ENCODE measurements around the gene SPINK4.
A peak's percentile ranks its signal among the peaks of the same experiment; 100 is the strongest.

Gene SPINK4

GRCh38 chr9:33239921-33240320, at the start of gene SPINK4:
Gene SPINK4, plus strand, starts transcription at chr9:33240167. Its CDS starts 42 bp downstream, at chr9:33240209.
- DNase-seq (ENCODE audit: low read depth in 2 of 2) = no peak

- no peak for DNase-seq (ENCODE audit: low read depth in 2 of 2)
These were observed 47.3 kb upstream of the SPINK4 start for GRCh38 chr9:33192493-33193255.

- DNase-seq (ENCODE audit: low read depth in 2 of 2) = no peak
These were observed 46.1 kb upstream of the SPINK4 start for GRCh38 chr9:33193818-33194217.

- no peak for DNase-seq (ENCODE audit: low read depth in 2 of 2)
These were observed 43.2 kb upstream of the SPINK4 start for GRCh38 chr9:33196736-33197135.

- DNase-seq (ENCODE audit: low read depth in 2 of 2) = no peak
These were observed 42.5 kb upstream of the SPINK4 start for GRCh38 chr9:33197279-33198152.

GRCh38 chr9:33198165-33198564, 41.8 kb upstream of the SPINK4 start:
- no peak for DNase-seq (ENCODE audit: low read depth in 2 of 2)

GRCh38 chr9:33202018-33202417, 37.9 kb upstream of the SPINK4 start:
- no peak for DNase-seq (ENCODE audit: low read depth in 2 of 2)

GRCh38 chr9:33202552-33203201, 37.3 kb upstream of the SPINK4 start:
- DNase-seq (ENCODE audit: low read depth in 2 of 2) = peak; percentile 12

GRCh38 chr9:33209394-33209793, 30.6 kb upstream of the SPINK4 start:
- no peak for DNase-seq (ENCODE audit: low read depth in 2 of 2)

GRCh38 chr9:33210006-33210715, 29.8 kb upstream of the SPINK4 start:
- no peak for DNase-seq (ENCODE audit: low read depth in 2 of 2)

GRCh38 chr9:33211695-33212393, 28.1 kb upstream of the SPINK4 start:
- no peak for DNase-seq (ENCODE audit: low read depth in 2 of 2)

GRCh38 chr9:33220681-33221567, 19.0 kb upstream of the SPINK4 start:
- DNase-seq (ENCODE audit: low read depth in 2 of 2) = no peak

GRCh38 chr9:33221568-33221884, 18.4 kb upstream of the SPINK4 start:
- no peak for DNase-seq (ENCODE audit: low read depth in 2 of 2)

- DNase-seq (ENCODE audit: low read depth in 2 of 2) = no peak
These were observed 17.9 kb upstream of the SPINK4 start for GRCh38 chr9:33222031-33222430.

GRCh38 chr9:33223696-33224095, 16.3 kb upstream of the SPINK4 start:
- DNase-seq (ENCODE audit: low read depth in 2 of 2) = no peak

GRCh38 chr9:33225319-33226147, 14.4 kb upstream of the SPINK4 start:
- DNase-seq (ENCODE audit: low read depth in 2 of 2) = peak; percentile 30 to 42

- DNase-seq (ENCODE audit: low read depth in 2 of 2) = no peak
These were observed 13.0 kb upstream of the SPINK4 start for GRCh38 chr9:33227008-33227398.

- DNase-seq (ENCODE audit: low read depth in 2 of 2) = no peak
These were observed 12.2 kb upstream of the SPINK4 start for GRCh38 chr9:33227741-33228140.

- DNase-seq (ENCODE audit: low read depth in 2 of 2) = no peak
These were observed 11.4 kb upstream of the SPINK4 start for GRCh38 chr9:33228606-33229005.
